OCI-LY1 (cell line): Measurements from ENCODE around the gene ITGB4.

ENCODE experiments used
- EZH2 ChIP-seq: fragments of 200-600 bp; sonication (generic), shearing (Covaris generic); IDR thresholded peaks from 2 replicates; pipeline ENCODE4 v1.8.0; 2017; ENCODE audit warnings: borderline replicate concordance, mixed run types, mild to moderate bottlenecking, antibody characterized with exemption, low read length, moderate library complexity, mixed read lengths
- TF ChIP-seq, protein P1 (sequence below): fragments of 200-600 bp; sonication (generic), shearing (Covaris generic); IDR thresholded peaks from 2 replicates; pipeline ENCODE4 v1.5.1; 2017; ENCODE audit warnings: mild to moderate bottlenecking, antibody characterized with exemption, low read length, moderate library complexity, mixed read lengths

DNA sequence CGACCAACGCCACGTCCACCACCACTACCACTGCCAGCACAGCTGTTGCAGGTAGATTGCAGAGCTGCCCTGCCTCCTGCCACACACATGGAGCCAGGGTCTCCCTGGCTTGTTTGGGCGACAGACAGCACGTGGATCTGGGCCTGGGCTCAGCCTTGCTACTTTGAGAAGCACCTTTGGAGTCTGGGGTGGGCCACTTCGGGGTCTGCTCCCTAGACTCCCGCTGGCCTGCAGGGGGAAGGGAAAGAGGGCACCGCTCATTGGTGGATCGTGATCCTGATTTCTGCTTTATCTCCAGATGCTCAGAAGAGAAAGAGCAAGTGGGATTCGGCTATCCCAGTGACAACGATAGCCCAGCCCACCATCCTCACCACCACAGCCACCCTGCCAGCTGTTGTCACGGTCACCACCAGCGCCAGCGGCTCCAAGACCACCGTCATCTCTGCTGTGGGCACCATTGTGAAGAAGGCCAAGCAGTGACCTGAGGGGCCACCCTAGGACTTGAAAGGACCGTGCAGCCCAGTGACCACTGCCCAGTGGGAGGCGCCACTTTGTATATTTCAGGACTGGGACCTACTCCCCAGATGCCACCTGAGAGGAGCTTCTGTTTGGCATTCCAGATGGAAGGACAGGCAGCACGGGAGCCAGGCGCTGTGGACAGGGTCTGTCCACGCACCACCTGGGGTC is 15.1 kb upstream of the ITGB4 start:
- TF ChIP-seq, protein P1, sequence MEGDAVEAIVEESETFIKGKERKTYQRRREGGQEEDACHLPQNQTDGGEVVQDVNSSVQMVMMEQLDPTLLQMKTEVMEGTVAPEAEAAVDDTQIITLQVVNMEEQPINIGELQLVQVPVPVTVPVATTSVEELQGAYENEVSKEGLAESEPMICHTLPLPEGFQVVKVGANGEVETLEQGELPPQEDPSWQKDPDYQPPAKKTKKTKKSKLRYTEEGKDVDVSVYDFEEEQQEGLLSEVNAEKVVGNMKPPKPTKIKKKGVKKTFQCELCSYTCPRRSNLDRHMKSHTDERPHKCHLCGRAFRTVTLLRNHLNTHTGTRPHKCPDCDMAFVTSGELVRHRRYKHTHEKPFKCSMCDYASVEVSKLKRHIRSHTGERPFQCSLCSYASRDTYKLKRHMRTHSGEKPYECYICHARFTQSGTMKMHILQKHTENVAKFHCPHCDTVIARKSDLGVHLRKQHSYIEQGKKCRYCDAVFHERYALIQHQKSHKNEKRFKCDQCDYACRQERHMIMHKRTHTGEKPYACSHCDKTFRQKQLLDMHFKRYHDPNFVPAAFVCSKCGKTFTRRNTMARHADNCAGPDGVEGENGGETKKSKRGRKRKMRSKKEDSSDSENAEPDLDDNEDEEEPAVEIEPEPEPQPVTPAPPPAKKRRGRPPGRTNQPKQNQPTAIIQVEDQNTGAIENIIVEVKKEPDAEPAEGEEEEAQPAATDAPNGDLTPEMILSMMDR, result no peak
- no peak for TF ChIP-seq EZH2
